HG03135 (cell line): ENCODE results near the gene TMC7.

ENCODE experiments used
- ATAC-seq: cut with Tn5 transposase; IDR thresholded peaks from one replicate; pipeline ENCODE4 v1.9.1; 2021; ENCODE audit warnings: mild to moderate bottlenecking, moderate library complexity; ENCODE audit not compliant: unreplicated experiment

TMC7 gene

GRCh38 chr16:19086322-19087199 is 102.8 kb downstream of the TMC7 start:
- peak; percentile 87 for ATAC-seq

- ATAC-seq, result no peak
Measured at GRCh38 chr16:19088341-19088916, 104.7 kb downstream of the TMC7 start.

GRCh38 chr16:19089410-19089955 is 105.7 kb downstream of the TMC7 start:
- no peak for ATAC-seq

GRCh38 chr16:19090916-19091315 is 107.2 kb downstream of the TMC7 start:
- no peak for ATAC-seq

GRCh38 chr16:19092653-19093410 is 109.1 kb downstream of the TMC7 start:
- no peak for ATAC-seq

- ATAC-seq, result no peak
Measured at GRCh38 chr16:19093631-19094541, 110.2 kb downstream of the TMC7 start.

- no peak for ATAC-seq
Measured at GRCh38 chr16:19094542-19095365, 111.0 kb downstream of the TMC7 start.

GRCh38 chr16:19095654-19096053 is 111.9 kb downstream of the TMC7 start:
- ATAC-seq, result no peak

- no peak for ATAC-seq
Measured at GRCh38 chr16:19098173-19098572, 114.4 kb downstream of the TMC7 start.

- ATAC-seq, result no peak
Measured at GRCh38 chr16:19102187-19102872, 118.6 kb downstream of the TMC7 start.

GRCh38 chr16:19104607-19105006 is 120.9 kb downstream of the TMC7 start:
- no peak for ATAC-seq

GRCh38 chr16:19105131-19105530 is 121.4 kb downstream of the TMC7 start:
- no peak for ATAC-seq

- no peak for ATAC-seq
Measured at GRCh38 chr16:19105891-19106624, 122.3 kb downstream of the TMC7 start.

- ATAC-seq, result no peak
Measured at GRCh38 chr16:19106625-19107020, 122.9 kb downstream of the TMC7 start.

- no peak for ATAC-seq
Measured at GRCh38 chr16:19108409-19109287, 124.9 kb downstream of the TMC7 start.

- no peak for ATAC-seq
Measured at GRCh38 chr16:19109288-19109664, 125.5 kb downstream of the TMC7 start.
